ENCODE measurements around the gene MOB3A.
"Not testable (repeated sequence)": the region's sequence is repeated elsewhere in the genome, so short reads cannot be mapped to it uniquely, and the experiment has no call there.

MOB3A gene

DNA sequence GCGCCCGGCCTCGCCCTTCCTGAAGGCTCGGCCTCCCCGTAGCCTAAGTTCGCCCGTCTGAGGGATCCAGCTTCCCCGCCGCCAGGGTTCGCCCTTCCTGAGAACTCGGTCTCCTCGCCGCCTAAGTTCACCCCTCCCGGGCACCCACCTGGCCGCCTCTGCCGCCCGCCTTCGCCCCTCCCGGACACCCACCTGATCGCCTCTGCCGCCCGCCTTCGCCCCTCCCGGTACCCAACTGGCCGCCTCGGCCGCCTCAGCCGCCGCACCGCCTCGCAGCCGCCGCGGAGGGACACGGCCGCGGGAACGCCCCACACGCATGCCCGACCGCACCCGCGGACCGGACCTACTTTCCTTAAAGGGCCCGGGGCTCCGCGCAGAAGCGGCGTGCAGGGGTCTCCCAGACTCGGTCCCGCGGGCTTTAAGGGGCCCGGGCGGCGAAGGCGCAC lies at the start of gene MOB3A:
TSS of gene MOB3A (minus strand) at position 293 of the 446 bp plus-strand sequence. CDS start 17,766 bp downstream, outside the sequence.
- DNase-seq = peak; percentile 95

DNA sequence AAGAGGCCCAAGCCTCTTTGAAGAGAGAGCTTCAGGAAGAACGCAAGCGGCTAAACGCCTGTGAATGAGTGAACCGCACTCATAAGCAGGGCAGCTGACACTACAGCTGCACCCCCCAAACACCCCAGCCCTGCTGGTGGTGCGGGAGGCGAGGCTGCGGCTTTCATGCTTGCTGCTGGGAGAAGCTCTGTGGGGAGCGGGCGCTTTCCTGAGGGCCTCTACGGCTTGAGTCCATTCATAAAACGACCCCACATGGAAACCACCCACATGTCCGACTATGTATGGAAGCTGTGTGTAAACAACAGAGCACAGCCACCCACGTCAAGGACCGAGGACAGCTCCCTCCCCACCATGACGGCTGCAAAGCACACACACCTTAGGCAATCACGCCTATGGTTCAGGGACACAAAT lies 49.7 kb upstream of the MOB3A start:
- no peak for DNase-seq

DNA sequence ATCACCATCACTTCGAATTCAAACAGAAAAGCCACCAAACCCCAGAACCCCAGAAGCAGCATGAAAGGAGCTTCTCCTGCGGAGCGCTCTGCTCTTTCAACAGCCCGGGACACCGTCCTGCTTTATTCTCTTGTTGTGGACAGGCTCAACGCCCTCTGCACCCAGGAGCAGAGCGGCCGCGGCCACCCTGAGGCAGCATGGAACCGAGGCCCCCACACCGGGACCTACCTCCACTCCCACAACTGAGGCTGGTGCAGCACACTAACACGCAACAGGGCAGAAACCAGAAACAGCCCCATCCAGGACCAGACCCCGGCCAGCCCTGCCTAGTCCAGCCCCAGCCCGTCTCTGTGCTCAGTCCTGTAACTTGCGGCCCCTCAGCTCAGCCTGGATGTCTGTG lies 48.1 kb upstream of the MOB3A start:
- DNase-seq = no peak

- no peak for DNase-seq
These were observed 46.2 kb upstream of the MOB3A start for GRCh38 chr19:2142173-2142829.

DNA sequence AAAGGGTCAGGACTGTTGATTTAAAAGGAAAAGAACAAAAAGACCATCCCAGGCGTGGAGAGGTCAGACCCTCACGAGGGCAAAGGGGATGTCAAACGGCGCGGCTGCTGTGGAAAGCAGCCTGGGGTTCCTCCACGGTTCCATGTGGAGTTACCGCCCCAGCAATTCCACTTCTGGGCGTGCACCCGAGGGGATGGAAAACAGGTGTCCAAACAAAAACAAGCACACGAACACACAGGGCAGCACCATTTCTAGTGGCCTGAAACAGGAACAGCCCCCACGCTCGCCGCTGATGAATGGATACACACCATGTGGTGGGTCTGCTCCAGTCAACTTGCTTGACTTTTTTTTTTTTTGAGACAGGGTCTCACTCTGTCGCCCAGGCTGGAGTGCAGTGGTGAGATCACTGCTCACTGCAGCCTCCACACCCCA lies 44.0 kb upstream of the MOB3A start:
- no peak for DNase-seq

DNA sequence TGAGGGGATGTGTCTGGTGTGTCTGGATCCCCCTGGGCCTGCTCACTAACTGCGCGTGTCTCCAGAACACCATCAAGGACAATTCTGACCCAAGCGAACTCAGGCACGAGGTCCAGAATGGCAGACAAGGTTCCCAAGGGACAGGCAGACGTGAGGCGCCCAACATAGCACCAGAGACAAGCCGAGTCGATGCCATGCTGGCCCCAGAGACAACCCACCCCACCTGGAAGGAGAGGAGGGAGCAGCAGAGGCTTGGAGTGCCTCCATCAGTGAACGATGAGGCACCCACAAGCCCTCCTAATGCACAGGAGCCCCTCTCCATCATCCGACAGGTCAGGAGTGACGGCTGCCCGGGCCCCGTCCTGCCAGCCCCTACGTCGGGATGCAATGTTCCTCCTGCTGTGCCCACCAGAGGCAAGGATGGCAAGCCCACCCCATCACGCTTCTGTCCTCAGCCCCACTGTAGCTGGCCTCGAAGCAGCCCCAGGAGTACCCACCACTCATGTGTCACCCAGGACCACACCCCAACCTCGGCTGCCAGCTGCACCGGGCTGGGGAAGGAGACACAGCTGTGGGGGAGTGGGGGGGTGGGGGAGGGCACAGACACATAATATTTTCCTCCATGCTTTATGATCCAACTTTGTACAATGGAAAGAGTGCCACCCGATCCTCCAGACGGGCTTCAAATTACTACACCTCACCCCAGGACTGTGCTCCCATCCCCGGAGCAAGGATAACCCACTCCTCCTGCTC lies 43.4 kb upstream of the MOB3A start:
- DNase-seq = no peak

- DNase-seq = no peak
These were observed 42.1 kb upstream of the MOB3A start for GRCh38 chr19:2138061-2138728.

GRCh38 chr19:2136796-2137195 lies 40.7 kb upstream of the MOB3A start:
- DNase-seq = no peak

- DNase-seq = no peak
These were observed 39.6 kb upstream of the MOB3A start for GRCh38 chr19:2135474-2136402.

DNA sequence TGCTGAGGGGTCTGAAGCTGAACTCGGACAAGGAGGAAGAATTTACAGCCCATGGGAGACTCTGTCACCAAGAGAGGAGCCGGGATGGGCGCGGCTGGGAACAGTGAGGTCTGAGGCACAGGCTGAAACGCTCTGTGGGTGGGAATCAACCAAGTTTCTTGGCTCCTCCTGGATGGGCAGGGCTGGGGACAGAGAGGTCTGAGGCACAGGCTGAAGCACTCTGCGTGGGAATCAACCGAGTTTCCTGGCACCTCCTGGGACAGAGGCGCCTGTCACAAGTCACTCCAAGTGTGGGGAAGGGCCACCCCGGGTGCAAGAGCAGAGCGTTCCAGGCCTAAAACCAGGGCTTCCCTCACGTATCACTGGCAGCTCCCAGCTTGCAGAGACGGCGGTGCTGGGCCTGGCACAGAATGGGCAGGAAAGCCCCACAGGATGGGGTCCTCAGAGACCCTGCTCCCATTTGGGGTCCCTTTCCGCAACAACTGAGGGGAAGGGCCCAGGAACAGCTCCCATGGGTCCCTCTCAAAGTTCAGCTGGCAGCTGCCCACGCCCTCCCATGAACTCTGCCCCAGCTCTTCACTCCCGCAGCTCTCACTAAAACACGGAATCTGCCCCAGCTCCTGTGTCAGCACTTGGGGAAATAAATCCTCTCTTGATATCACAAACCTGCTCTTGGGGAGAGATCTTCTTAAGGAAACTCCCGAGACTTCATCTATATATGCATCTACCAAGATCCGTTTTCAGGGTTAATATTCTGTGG lies 36.8 kb upstream of the MOB3A start:
- no peak for DNase-seq

GRCh38 chr19:2132191-2132590 lies 36.1 kb upstream of the MOB3A start:
- DNase-seq = no peak

DNA sequence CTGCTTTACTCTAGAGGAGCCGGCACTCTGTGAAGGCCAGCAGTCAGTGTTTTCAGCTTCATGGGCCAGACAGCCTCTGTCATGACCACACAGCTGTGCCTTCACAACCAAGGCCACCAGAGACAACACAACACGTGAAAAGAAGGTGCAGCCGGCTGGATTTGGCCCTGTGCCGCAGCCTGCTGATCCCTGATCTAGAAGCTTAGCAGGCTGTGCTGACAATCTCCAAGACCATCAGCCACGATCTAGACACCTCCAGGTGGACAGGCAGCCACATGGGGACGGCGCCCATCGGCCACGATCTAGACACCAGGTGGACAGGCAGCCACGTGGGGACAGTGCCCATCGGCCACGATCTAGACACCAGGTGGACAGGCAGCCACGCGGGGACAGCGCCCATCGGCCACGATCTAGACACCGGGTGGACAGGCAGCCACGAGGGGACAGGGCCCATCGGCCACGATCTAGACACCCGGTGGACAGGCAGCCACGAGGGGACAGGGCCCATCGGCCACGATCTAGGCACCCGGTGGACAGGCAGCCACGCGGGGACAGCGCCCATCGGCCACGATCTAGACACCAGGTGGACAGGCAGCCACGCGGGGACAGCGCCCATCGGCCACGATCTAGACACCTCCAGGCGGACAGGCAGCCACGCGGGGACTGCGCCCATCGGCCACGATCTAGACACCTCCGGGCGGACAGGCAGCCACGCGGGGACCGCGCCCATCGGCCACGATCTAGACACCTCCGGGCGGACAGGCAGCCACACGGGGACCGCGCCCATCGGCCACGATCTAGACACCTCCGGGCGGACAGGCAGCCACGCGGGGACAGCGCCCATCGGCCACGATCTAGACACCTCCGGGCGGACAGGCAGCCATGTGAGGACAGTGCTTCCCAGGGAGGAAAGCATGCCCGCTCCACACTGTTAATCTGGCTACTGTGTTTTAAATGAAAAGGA lies 35.2 kb upstream of the MOB3A start:
- DNase-seq = not testable (repeated sequence)

DNA sequence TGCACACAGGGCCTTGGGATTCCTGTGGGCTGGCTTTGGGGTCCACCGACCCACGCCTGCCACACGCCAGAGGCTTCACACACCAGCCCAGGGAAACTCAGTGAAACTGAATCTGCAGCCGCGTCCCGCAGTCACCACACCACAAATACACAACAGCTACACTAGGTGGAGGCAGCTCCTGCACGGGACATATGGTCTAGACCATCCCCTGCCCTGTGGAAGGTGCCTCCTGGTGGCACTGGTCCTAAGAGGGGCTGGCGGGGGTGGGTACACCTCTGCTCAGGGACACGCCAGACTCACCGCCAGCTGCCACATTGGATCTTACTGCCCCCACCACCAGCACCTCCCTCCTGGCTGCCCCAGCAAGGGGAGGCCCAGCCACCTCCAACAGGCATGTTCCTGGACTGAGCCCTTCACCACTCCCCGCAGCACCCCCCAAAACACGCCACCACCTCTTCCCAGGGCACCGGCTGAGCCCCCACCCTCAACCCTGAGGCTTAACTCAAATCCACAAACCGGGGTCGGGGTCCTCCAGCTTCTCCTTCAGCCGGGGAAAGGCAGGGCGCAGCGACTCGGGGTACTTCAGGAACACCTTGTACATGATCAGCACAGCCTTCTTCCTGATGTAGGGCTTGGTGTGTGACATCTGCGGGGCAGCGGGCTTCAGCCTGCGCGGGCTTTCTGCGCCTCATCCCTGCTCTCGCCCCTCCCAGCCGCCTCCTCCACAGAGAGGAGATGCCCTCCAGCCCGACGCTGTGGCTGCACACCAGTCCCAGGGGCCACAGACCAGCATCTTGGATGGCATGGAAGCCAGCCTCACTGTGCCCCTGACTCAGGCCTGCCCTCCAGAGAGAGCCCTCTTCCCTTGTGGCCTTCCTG lies 34.0 kb upstream of the MOB3A start:
- no peak for DNase-seq

GRCh38 chr19:2129486-2129885 lies 33.4 kb upstream of the MOB3A start:
- no peak for DNase-seq

DNA sequence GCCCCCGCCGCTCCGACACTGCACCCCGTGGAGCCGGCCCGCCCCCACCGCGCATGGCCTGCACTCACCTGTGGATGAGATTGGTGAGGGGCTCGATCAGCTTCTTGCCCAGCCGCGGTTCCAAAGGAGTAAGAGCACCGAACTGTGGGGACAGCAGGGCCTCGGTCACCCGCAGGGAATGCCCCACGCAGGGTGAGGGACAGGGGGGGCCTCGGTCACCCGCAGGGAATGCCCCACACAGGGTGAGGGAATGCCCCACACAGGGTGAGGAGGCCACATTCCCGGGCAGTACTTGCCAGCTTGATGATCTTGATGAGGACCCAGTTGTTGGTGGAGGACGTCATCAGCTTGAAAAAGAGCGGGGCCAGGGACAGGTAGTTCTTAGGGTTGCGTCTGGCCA lies 32.9 kb upstream of the MOB3A start:
- no peak for DNase-seq

- not testable (repeated sequence) for DNase-seq
These were observed 32.1 kb upstream of the MOB3A start for GRCh38 chr19:2128252-2128651.

- no peak for DNase-seq
These were observed 31.6 kb upstream of the MOB3A start for GRCh38 chr19:2127758-2128157.

- no peak for DNase-seq
These were observed 30.9 kb upstream of the MOB3A start for GRCh38 chr19:2126879-2127518.

Data from NCI-H1105 (cell line).